Measurements from ENCODE around the gene MARCHF10. TPM values are rescaled to one million over a fixed set of nuclear protein-coding genes. Genes with fewer than 3 reads are reported as not detected.
A peak's percentile ranks its signal among the peaks of the same experiment; 100 is the strongest.

Gene MARCHF10
- total and polyA plus RNA-seq, 2 of the 4 experiments (the other 2 are of a cell fraction): 0.18 to 0.74 TPM

DNA sequence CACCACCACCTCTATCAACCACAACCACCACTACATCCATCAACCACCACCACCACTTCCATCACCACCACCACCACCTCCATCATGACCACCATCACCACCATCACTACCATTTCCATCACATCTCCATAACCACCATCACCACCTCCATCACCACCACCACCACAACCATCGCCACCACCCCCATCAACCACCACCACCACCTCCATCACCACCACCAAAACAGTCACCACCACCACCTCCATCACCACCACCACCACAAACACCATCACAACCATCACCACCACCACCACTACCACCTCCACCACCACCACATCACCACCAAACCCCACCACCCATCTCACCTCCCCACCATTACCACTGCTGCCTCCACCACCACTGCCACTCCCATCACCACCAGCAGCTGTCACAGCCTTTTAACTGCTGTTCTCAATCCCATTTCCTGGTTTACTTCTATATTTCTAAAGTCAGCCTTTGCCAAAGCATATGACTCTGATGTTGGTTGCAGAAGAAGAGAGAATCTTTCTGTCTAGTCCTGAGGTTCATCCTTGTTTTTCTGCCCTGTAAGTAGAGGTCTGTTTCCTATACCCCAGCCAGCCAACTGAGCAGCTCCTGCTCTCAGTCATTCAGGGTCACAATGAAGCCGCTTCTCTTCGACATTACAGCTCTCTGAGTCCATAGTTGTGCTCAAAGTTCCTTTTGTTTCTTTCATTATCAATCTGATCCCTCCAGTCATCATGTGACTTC lies 14.0 kb downstream of the MARCHF10 start:
- Histone ChIP-seq H3K36me3 (ENCODE audit: control insufficient read depth, insufficient read depth, low read length) (no peaks in the 10 kb centered on the region), H4K8ac (ENCODE audit: low read depth in 2 of 2, low read length in 2 of 2) (peak overlapping the region; percentile 29 to 43; a peak in 2 of 4 replicates), H2AFZ (replicated peaks; ENCODE audit: low read length, poor library complexity) (peak overlapping the region; percentile 29), H2AK9ac (replicated peaks; ENCODE audit: low read depth, low read length, poor library complexity) (no peak overlapping the region), H3K14ac (replicated peaks; ENCODE audit: low read depth, low read length) (peak overlapping the region; percentile 5; the same call in 1 of the 2 replicates), H3K9me1 (ENCODE audit: insufficient read depth, low read length) (peaks cover 6% of the 10 kb centered on the region; the same call in 1 of the 2 replicates), H3K4ac (ENCODE audit: low read depth, low read length) (peak overlapping the region; percentile 57), H2AK5ac (ENCODE audit: low read depth, low read length) (peak overlapping the region; percentile 99), H3K79me1 (ENCODE audit: low read depth in 1 of 2, low read length in 2 of 2) (no peaks in the 10 kb centered on the region; a peak in 1 of 4 replicates), H3K4me3 (ENCODE audit: insufficient read depth, low read depth, low read length) (no peak overlapping the region), H3K4me2 (ENCODE audit: low read depth, low read length) (no peak overlapping the region), H3K27ac (ENCODE audit: insufficient read depth, low read length) (no peak overlapping the region), H2BK20ac (ENCODE audit: low read depth, low read length) (peak overlapping the region; percentile 41), H4K91ac (ENCODE audit: insufficient read depth, low read depth, low read length) (peak overlapping the region; percentile 70; the same call in 1 of the 2 replicates), H3K18ac (ENCODE audit: low read depth, low read length) (peak overlapping the region; percentile 86), H3K9ac (ENCODE audit: low read depth, low read length) (no peak overlapping the region), H2BK5ac (ENCODE audit: low read depth, low read length, poor library complexity, severe bottlenecking) (peak overlapping the region; percentile 100), H4K5ac (ENCODE audit: low read depth, low read length) (peak overlapping the region; percentile 78; the same call in 1 of the 2 replicates), H2BK15ac (ENCODE audit: low read depth, low read length) (peak overlapping the region; percentile 88; the same call in 2 of the 3 replicates), H3K27me3 (ENCODE audit: control insufficient read depth, insufficient read depth, low read length) (no peaks in the 10 kb centered on the region), H3K9me3 (ENCODE audit: control insufficient read depth, insufficient read depth, low read length) (no peaks in the 10 kb centered on the region), H4K20me1 (ENCODE audit: insufficient read depth, low read length) (no peaks in the 10 kb centered on the region; the same call in 1 of the 2 replicates), H3K4me1 (ENCODE audit: control insufficient read depth, insufficient read depth, low read length) (peaks cover 13% of the 10 kb centered on the region), H2BK120ac (ENCODE audit: low read depth, low read length) (peak overlapping the region; percentile 79), H3K56ac (ENCODE audit: extremely low read depth, insufficient read depth, low read length) (no peak overlapping the region), H3K23ac (ENCODE audit: low read depth, low read length) (no peak overlapping the region)
- ATAC-seq (ENCODE audit: low read depth): no peak
- TF ChIP-seq MAZ (IDR thresholded peaks at IDR 0.05; ENCODE audit: borderline replicate concordance, low read depth, low read length) (no peak), CHD1 (IDR thresholded peaks at IDR 0.05; ENCODE audit: low read depth, low read length) (no peak), RFX5 (IDR thresholded peaks at IDR 0.05; ENCODE audit: low read depth, low read length) (no peak), CEBPB (IDR thresholded peaks at IDR 0.05; ENCODE audit: low read depth, low read length) (no peak), POLR2A (IDR thresholded peaks at IDR 0.05; ENCODE audit: low read depth, low read length) (no peak), BHLHE40 (IDR thresholded peaks at IDR 0.05; ENCODE audit: low read depth, low read length) (no peak), FOS (IDR thresholded peaks at IDR 0.05; ENCODE audit: low read depth, low read length) (no peak), NFE2L2 (IDR thresholded peaks at IDR 0.05; ENCODE audit: low read depth, low read length) (no peak), RAD21 (IDR thresholded peaks at IDR 0.05; ENCODE audit: low read length) (no peak), RCOR1 (IDR thresholded peaks at IDR 0.05; ENCODE audit: insufficient replicate concordance, low read length) (no peak), MXI1 (IDR thresholded peaks at IDR 0.05; ENCODE audit: borderline replicate concordance, low read depth, low read length) (no peak), MAFK (IDR thresholded peaks at IDR 0.05; ENCODE audit: low read depth, low read length) (no peak)
- TF ChIP-seq, protein P1, sequence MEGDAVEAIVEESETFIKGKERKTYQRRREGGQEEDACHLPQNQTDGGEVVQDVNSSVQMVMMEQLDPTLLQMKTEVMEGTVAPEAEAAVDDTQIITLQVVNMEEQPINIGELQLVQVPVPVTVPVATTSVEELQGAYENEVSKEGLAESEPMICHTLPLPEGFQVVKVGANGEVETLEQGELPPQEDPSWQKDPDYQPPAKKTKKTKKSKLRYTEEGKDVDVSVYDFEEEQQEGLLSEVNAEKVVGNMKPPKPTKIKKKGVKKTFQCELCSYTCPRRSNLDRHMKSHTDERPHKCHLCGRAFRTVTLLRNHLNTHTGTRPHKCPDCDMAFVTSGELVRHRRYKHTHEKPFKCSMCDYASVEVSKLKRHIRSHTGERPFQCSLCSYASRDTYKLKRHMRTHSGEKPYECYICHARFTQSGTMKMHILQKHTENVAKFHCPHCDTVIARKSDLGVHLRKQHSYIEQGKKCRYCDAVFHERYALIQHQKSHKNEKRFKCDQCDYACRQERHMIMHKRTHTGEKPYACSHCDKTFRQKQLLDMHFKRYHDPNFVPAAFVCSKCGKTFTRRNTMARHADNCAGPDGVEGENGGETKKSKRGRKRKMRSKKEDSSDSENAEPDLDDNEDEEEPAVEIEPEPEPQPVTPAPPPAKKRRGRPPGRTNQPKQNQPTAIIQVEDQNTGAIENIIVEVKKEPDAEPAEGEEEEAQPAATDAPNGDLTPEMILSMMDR (conservative IDR thresholded peaks at IDR 0.05; ENCODE audit: low read depth, low read length): no peak
- TF ChIP-seq, protein P2, sequence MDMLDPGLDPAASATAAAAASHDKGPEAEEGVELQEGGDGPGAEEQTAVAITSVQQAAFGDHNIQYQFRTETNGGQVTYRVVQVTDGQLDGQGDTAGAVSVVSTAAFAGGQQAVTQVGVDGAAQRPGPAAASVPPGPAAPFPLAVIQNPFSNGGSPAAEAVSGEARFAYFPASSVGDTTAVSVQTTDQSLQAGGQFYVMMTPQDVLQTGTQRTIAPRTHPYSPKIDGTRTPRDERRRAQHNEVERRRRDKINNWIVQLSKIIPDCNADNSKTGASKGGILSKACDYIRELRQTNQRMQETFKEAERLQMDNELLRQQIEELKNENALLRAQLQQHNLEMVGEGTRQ (IDR thresholded peaks at IDR 0.05; ENCODE audit: low read depth, low read length): no peak
- TF ChIP-seq, protein P3, sequence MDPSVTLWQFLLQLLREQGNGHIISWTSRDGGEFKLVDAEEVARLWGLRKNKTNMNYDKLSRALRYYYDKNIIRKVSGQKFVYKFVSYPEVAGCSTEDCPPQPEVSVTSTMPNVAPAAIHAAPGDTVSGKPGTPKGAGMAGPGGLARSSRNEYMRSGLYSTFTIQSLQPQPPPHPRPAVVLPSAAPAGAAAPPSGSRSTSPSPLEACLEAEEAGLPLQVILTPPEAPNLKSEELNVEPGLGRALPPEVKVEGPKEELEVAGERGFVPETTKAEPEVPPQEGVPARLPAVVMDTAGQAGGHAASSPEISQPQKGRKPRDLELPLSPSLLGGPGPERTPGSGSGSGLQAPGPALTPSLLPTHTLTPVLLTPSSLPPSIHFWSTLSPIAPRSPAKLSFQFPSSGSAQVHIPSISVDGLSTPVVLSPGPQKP (IDR thresholded peaks at IDR 0.05; ENCODE audit: borderline replicate concordance, low read depth, low read length): no peak
- no TSS peak for BruUV-seq (replicated peaks)
- CTCF ChIA-PET: interaction anchor here (1.2 kb wide), 1 partner anchor 93 kb away, joined by 4 read pairs; no protein-coding TSS in a partner anchor
- dilution Hi-C loops (cut with HindIII; ENCODE audit: low sequenced_read_pairs, unreplicated experiment): no loop called here
- intact Hi-C loops (cut with micrococcal nuclease): no loop called here
- in situ Hi-C loops (cut with MboI; ENCODE audit: low sequenced_read_pairs): no loop called here
- POLR2A ChIA-PET (ENCODE audit: unreplicated experiment): no interaction called here
- DNase-seq: no peak
- WGBS, 2 experiments (ENCODE audit: extremely low coverage in 2 of 2, insufficient read length in 1 of 2): 95% methylated on average over 2 of the region's 3 CpGs; no CpG with 5 or more reads in 1 of the 2 experiments

Data from IMR-90 (cell line).